Activated T-cell treated with anti-CD3 and anti-CD28 coated beads, Interleukin-2, amount 50 U/mL, for 4 hours (primary cell): ENCODE data around the gene XRCC3. TPM values are rescaled to one million over a fixed set of nuclear protein-coding genes. Genes with fewer than 3 reads are reported as not detected.

ENCODE experiments used
- ATAC-seq, 2 donors: fragments of 200-7000 bp; cut with Tn5 transposase; one replicate each; pipeline ENCODE4 v1.10.0; 2021
- DNase-seq: peaks from one replicate; pipeline ENCODE4 v3.0.0-alpha.2; 2020
- H3K27me3 Mint-ChIP-seq: one replicate; pipeline ENCODE4 v1.8.0; 2021; ENCODE audit warnings: low read depth, mixed read lengths
- H3K36me3 Mint-ChIP-seq: one replicate; pipeline ENCODE4 v1.8.0; 2022; ENCODE audit warnings: mixed read lengths; ENCODE audit not compliant: insufficient read depth
- H3K4me1 Mint-ChIP-seq: one replicate; pipeline ENCODE4 v1.8.0; 2021; ENCODE audit warnings: low read depth, mixed read lengths
- H3K4me3 Mint-ChIP-seq: one replicate; pipeline ENCODE4 v1.8.0; 2021; ENCODE audit warnings: mild to moderate bottlenecking, moderate library complexity, mixed read lengths
- H3K9me3 Mint-ChIP-seq: one replicate; pipeline ENCODE4 v1.8.0; 2021; ENCODE audit warnings: mixed read lengths
- total RNA-seq, 3 donors: library from RNA; stranded (reverse); gene quantifications; one replicate each; pipeline ENCODE4 v1.2.1, GENCODE V29; 2021

The XRCC3 gene
- total RNA-seq, 3 donors from 2014 or later = 60.6 to 74.0 (median 69.5) TPM

DNA sequence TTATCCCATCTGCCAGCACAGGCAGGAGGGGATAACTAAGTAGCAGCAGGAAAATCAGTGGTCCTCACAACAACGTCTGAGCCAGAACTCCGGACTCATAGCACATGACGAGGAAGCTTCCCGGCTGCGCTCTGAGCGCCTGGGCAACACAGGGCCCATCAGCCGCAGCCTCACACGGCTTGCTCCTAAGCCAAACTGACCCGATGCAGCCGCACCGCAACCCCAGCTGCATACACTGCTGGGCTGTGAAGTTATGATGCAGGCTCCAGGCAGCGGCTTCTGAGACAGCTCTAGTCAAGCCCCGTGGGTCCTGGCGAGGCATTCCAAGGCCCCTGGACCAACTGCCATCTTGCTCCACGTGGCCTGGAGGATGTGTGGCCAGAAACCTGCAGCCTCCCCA, 28.4 kb upstream of the XRCC3 start:
- DNase-seq (no peak), ATAC-seq (no peak)
- peaks cover 10% of the 10 kb centered on the region for H3K36me3 Mint-ChIP-seq
- no peaks in the 10 kb centered on the region for H3K9me3 Mint-ChIP-seq
- no peak overlapping the region for H3K4me3 Mint-ChIP-seq
- peaks cover 9% of the 10 kb centered on the region for H3K4me1 Mint-ChIP-seq
- H3K27me3 Mint-ChIP-seq = no peaks in the 10 kb centered on the region

DNA sequence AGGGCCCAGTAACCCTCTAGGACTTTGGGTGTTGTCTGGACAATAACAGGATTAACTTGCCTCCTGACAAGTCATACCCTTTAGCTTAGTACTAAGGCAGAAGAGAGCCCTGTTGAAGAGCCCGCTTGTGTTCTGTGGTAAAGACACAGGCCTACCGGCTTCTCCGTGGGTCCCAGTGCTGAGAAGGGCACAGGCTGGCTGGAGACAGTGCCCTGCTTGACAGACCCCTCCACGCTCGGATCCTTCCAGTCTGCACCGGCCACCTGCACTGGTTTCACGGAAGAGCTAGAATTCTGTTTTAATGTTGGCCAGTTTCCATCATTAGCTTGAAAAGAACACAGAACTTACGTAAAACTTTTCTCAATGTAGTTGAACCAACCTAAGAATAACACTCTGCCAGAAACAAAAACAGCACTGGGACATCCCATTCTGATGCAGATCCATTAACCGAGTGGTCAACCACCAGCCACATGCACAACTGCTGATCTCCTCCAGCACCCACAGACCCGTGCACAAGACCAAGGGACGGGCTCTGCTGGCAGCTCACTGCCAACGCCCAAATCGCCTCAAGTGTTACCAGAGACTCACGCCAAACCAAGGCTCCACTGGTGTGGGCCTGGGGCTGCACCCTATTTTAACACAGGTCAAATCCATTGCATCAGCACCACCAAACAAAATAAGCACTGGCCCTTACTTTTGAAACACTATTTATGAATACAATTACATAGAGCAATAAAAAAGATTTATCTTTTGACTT, 27.4 kb upstream of the XRCC3 start:
- Mint-ChIP-seq H3K4me1 (no peaks in the 10 kb centered on the region), H3K4me3 (no peak overlapping the region), H3K36me3 (peaks cover 10% of the 10 kb centered on the region), H3K27me3 (no peaks in the 10 kb centered on the region), H3K9me3 (no peaks in the 10 kb centered on the region)
- ATAC-seq (no peak), DNase-seq (no peak)

DNA sequence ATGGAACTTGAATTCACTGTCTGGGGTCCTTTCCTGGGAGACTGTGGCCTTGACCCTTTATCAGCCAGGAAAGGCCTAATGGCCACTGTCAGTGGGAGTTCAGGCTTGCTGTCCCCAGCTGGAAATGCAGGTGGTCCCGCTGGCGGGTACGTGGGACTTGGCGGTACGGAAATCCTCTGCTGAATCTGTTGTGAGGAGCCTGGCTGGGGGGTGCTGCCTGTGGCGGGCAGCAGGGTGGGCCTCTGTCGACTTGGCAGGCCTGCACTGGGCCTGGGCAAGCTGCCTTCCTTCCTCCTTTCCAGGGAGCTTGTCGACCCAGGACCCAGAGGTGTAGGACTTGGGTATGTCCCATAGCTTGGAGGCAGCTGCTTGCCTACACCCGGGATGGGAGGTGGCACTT, 26.6 kb upstream of the XRCC3 start:
- ATAC-seq = no peak
- no peaks in the 10 kb centered on the region for H3K4me1 Mint-ChIP-seq
- H3K27me3 Mint-ChIP-seq = no peaks in the 10 kb centered on the region
- no peaks in the 10 kb centered on the region for H3K9me3 Mint-ChIP-seq
- DNase-seq = no peak
- H3K36me3 Mint-ChIP-seq = peaks cover 10% of the 10 kb centered on the region
- no peak overlapping the region for H3K4me3 Mint-ChIP-seq

DNA sequence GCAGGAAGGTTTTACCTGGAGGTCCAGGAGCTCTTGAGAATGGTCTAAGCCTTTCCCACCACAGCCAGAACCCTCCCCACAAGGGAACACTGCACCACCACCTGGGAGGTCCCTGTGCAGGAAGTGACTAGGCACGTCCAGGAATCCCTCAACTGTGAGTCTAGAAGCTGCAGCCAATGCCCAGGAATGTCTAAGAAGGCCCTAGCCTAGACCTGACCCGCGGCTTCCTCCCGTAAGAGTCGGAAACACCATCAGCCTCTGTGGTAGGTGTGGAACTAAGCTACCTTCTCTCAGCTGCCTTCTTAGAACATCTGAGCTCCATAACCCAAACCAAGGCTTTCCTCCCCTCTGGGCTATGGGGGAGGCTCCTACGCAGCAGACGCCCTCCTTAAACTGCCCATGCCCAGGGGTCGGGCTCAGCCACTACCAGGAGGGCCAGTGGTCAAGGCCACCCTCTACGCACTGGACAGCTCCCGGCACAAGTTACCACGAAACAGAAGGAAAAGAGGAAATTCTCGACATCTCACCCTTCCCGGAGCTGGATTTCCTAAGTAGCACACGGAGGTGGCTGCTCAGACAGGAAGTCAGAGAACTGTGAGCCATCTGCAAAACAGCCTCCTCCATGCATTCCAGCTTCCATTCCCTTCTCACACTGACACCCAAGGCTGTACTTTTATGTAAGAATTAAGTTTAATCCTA, 25.9 kb upstream of the XRCC3 start:
- no peaks in the 10 kb centered on the region for H3K9me3 Mint-ChIP-seq
- H3K4me1 Mint-ChIP-seq = no peaks in the 10 kb centered on the region
- H3K4me3 Mint-ChIP-seq = no peak overlapping the region
- DNase-seq (no peak), ATAC-seq (no peak)
- no peaks in the 10 kb centered on the region for H3K27me3 Mint-ChIP-seq
- H3K36me3 Mint-ChIP-seq = peaks cover 10% of the 10 kb centered on the region

DNA sequence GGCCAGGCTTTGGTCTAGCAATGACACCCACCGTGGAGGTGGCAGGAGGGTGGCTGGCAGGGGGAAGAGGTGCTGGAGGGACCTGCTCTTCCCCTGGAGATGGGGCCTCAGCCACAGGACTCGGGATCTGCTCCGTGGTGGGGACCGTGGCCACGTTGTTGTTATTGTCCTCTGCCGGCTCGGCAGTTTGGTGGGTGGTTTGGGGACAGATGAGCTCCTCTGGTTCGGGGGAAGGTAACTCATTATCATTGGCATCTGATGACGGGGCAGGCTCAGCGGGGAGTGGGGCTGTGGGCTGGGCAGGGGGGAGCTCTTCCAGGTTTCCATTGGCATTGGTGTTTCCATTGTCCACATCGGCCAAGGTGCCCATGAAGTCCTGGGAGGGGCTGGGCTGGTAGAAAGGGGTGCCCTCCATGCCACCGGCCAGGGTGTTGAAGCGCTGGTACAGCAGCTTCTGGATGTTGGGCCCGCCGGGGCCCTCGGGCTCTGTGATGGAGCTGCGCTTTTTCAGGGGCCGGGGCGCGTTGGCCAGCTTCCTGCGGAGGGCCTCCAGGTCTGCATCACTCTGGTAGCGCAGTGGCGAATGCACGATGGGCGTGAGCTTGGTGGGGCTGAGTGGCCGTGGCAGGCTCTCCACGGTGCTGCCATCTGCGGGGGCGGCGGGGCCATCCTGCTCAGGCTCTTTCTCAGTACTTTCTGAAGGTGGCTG, 24.7 kb upstream of the XRCC3 start:
- peaks cover 10% of the 10 kb centered on the region for H3K36me3 Mint-ChIP-seq
- ATAC-seq = no peak
- H3K27me3 Mint-ChIP-seq = no peaks in the 10 kb centered on the region
- H3K4me3 Mint-ChIP-seq = no peak overlapping the region
- no peak for DNase-seq
- no peaks in the 10 kb centered on the region for H3K4me1 Mint-ChIP-seq
- no peaks in the 10 kb centered on the region for H3K9me3 Mint-ChIP-seq

DNA sequence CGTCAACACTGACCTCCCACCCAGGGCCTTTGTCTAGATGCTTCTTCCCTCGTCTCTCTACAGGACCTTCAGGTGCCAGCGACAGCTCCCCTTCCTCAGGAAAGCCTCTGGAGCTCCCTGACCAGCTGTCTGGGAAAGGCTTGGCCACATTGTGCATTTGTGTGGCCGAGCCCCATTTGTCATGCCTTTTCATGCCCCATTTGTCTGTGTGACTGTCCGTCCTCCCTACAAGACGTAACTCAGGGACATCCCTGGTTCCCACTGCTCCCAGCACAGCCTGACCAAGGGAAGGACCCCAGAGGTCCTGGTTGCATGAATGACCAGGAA, 24.2 kb upstream of the XRCC3 start:
- ATAC-seq (no peak), DNase-seq (no peak)
- peaks cover 10% of the 10 kb centered on the region for H3K36me3 Mint-ChIP-seq
- no peaks in the 10 kb centered on the region for H3K27me3 Mint-ChIP-seq
- no peak overlapping the region for H3K4me3 Mint-ChIP-seq
- no peaks in the 10 kb centered on the region for H3K9me3 Mint-ChIP-seq
- H3K4me1 Mint-ChIP-seq = no peaks in the 10 kb centered on the region

DNA sequence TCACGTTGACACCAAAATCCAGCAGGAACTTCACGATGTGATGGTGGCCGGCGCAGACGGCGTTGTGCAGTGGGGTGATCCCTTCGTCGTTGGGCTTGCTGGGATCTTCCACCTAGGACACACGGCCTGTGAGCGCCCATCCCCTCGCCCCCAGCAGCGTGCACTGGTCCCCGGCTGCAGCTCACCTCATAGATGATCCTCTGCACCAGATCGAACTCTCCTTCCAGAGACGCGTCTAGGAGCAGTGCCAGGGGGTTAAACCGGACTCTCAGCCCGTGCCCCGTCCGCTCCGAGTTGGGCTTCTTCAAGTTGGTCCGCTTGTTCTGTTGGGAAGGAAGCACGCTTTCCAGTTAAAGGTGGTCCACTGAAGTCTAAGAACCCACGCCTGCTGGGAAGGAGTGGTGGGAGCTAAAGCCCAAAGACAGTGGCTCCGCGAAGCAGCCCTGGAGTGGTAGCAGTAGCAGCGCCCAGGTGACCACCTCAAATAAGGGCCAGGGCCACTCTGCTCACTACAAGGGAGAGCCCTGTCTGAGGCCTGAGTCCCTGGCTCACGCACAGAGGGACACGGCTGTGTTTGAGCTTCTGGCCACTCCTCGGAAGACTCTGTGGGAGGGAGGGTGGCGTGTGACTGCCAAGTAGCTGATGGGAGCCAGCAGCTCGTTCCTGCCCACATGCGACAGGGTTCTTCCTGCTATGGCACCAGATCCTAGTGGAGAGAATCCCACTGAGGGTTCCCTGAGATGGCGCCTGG, 23.6 kb upstream of the XRCC3 start:
- H3K36me3 Mint-ChIP-seq = peaks cover 8% of the 10 kb centered on the region
- no peak overlapping the region for H3K4me3 Mint-ChIP-seq
- DNase-seq = no peak
- H3K27me3 Mint-ChIP-seq = no peaks in the 10 kb centered on the region
- H3K4me1 Mint-ChIP-seq = no peaks in the 10 kb centered on the region
- H3K9me3 Mint-ChIP-seq = no peaks in the 10 kb centered on the region
- no peak for ATAC-seq

DNA sequence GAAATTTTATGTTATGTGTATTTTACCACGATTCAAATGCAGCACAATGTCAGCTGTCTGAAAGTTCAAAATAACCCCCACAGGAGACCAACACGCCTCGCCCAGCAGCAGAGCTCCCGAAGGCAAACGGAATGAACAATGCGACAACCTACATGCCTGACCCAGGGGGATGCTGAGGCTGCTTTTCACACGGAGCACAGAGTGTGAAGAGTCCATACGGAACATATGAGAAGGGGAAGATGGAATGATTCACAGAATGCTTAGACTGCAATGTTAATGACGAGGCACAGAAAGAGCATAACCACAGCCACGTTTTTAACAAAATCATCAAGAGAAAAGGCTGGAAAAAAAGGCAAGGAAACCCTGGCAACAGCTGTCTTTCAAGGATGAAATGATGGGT, 22.9 kb upstream of the XRCC3 start:
- Mint-ChIP-seq H3K36me3 (peaks cover 8% of the 10 kb centered on the region), H3K27me3 (no peaks in the 10 kb centered on the region), H3K4me1 (no peaks in the 10 kb centered on the region), H3K9me3 (no peaks in the 10 kb centered on the region), H3K4me3 (no peak overlapping the region)
- no peak for DNase-seq
- no peak for ATAC-seq

DNA sequence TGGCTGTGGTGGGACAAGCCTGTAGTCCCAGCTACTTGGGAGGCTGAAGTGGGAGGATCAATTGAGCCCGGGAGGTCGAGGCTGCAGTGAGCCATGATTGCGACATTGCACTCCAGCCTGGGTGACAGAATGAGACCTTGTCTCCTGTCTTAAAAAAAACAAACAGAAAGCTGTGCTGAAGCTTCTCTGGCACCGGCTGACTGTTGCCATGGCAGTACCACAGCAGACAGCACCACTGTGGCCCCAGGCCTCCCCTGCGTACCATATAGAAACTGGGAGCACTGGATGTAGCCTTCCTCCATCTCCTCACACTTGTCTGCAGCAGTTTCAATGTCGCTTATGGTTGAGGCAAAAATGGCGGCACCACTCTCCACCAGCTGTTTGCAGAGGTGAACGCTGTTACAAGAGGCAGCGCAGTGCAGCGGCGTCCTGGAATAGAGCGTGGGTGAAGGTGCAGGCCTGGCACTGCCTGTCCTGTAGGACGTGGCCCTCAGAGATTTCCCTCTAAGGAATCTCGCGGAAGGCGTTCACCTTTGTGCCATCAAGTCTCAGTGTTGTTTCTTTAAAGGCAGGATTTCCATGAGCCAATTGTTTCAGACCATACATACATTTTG, 22.3 kb upstream of the XRCC3 start:
- Mint-ChIP-seq H3K36me3 (peaks cover 10% of the 10 kb centered on the region), H3K4me1 (no peaks in the 10 kb centered on the region), H3K4me3 (no peak overlapping the region), H3K27me3 (no peaks in the 10 kb centered on the region), H3K9me3 (no peaks in the 10 kb centered on the region)
- ATAC-seq (no peak), DNase-seq (no peak)

DNA sequence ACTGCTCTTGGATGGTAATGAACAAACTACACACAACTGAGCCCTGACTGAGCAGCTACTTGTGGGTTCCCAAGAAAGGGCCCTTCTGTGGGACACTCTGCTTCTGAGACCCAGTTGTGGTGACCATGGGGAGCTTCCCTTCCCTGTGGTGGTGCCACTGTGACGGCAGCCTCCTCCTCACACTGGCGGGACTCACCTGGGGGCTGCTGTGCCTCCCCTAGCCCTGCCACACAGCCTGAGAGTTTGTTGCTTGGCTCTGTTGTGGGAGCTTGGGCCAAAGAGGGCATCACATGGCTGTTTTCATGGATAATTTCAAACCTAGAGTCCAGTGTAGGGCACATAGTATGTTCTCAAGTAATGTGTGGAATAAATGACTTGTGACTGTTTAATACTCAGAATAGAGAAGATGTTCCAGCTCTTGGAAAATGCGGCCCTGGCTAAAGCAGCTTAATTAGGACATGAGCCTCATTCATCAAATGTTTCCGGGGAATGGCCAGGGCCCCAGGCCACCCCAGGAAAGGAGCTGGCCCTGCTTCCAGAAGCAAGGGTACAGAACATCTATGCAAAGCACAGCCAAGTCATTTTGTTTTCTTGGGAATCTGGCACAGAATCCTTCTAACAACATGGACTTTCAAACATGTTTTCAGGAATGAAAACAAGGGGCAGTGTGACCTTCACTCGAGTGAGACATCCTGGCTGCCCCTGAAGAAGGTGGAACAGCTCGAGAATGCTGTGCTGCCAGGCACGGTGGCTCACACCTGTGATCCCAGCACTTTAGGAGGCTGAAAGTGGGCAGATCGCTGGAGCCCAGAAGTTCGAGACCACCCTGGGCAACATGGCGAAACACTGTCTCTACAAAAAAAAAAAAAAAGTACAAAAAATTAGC, 21.5 kb upstream of the XRCC3 start:
- no peaks in the 10 kb centered on the region for H3K27me3 Mint-ChIP-seq
- peaks cover 10% of the 10 kb centered on the region for H3K36me3 Mint-ChIP-seq
- H3K9me3 Mint-ChIP-seq = no peaks in the 10 kb centered on the region
- ATAC-seq = no peak
- no peaks in the 10 kb centered on the region for H3K4me1 Mint-ChIP-seq
- H3K4me3 Mint-ChIP-seq = no peak overlapping the region
- no peak for DNase-seq

DNA sequence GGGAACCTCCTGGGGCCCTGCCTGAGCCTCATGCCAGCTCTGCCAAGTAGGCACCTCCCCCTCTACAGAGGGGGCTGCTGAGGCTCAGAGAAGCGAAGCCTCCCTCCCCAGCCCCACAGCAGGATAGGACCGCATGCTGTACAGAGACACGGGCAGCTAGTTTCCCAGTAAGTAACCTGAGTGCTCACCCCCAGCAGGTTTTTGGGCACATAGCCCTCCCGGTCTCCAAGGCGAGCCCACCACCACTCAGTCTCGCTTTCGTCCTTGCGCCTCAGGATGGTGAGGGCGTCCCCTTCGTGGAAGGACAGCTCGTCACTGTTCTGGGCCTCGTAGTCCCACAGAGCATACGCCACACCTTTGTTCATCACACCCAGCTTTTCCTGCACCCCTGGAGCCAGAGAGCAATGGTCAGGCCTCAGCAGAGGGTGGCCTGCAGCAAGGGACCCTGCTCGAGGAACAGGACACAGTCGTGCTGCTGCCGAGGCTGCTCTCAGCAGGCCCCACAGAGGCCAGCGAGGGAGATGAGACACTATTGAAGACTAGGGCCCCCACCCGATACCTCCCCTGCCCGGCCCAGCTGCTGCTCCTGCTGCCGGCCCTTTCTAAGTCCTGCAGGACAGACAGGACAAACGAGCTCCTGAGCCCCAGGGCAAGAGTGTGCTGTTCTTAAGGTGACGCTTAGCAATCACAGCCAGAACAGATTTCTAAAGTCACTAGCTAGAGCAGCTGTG, 20.7 kb upstream of the XRCC3 start:
- DNase-seq = no peak
- no peak for ATAC-seq
- H3K4me1 Mint-ChIP-seq = no peaks in the 10 kb centered on the region
- no peak overlapping the region for H3K4me3 Mint-ChIP-seq
- no peaks in the 10 kb centered on the region for H3K9me3 Mint-ChIP-seq
- peaks cover 10% of the 10 kb centered on the region for H3K36me3 Mint-ChIP-seq
- no peaks in the 10 kb centered on the region for H3K27me3 Mint-ChIP-seq

DNA sequence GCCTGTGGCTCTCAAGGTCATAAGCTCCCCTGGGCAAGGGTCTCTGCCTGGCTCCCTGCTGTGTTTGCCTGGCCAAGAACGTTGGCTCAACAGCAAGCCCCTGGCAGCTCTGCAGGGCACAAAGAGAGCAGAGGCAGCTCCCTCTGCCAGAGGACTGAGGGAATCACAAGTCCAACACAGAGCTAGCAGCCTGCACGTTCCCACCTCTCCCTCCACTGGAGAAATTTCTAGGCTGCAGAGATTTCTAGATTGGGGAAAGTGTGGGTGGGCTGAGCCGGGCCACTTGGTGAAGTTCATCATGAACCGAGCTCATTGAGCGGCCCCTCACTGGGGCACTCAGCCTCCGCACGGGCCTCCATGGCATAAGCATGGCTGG, 20.2 kb upstream of the XRCC3 start:
- no peaks in the 10 kb centered on the region for H3K27me3 Mint-ChIP-seq
- no peaks in the 10 kb centered on the region for H3K4me1 Mint-ChIP-seq
- no peaks in the 10 kb centered on the region for H3K9me3 Mint-ChIP-seq
- peaks cover 10% of the 10 kb centered on the region for H3K36me3 Mint-ChIP-seq
- no peak for DNase-seq
- H3K4me3 Mint-ChIP-seq = no peak overlapping the region
- no peak for ATAC-seq

DNA sequence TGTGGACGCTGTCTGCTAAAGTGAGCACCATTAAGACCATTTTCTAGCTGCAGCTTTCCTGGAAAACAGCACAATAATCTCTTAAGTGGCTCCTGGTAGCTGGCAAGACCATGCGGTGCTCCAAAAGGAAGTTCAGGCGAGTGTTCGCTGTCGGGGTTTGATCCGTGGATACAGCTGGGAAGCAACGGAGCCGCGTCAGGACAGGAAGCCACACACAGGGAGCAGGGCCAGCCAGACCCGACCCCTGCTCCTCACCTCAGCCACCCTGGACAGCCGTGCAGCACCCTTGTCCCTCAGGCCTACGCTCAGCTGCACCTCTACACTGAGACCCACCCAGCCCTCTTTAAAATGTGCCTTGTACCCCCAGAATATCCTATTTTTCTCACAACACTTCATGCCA, 19.8 kb upstream of the XRCC3 start:
- no peak for ATAC-seq
- Mint-ChIP-seq H3K9me3 (no peaks in the 10 kb centered on the region), H3K4me3 (no peak overlapping the region), H3K4me1 (no peaks in the 10 kb centered on the region), H3K36me3 (peaks cover 10% of the 10 kb centered on the region), H3K27me3 (no peaks in the 10 kb centered on the region)
- DNase-seq = no peak
